ENCODE measurements around the gene SEL1L3. TPM values are rescaled to one million over a fixed set of nuclear protein-coding genes. Genes with fewer than 3 reads are reported as not detected.

SEL1L3 gene
- total and polyA plus RNA-seq, 7 donors, result 3.5 to 65.6 (median 8.1) TPM

DNA sequence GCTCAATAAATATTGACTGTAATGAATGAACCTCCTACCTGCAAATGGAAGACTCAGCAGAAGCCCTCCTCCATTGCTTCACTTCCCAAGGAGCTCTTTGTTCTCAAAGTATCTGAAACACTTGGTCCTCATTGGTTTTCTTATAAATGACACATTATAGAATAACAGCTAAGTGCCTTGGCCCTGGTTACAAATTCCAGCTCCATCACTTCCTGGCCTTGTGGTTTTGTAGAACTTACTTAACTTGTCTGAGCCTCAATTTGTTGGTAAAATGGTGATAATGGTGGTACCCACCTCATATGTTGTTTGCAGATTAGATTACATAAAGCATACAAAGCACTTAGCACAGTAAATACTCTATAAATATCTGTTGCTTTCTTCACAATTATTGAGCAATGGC, 26.0 kb upstream of the SEL1L3 start:
- DNase-seq, result no peak
- Histone ChIP-seq H3K4me1 (peaks cover 0 to 4% (median 0%) of the 10 kb centered on the region in 4 donors), H3K36me3 (no peaks in the 10 kb centered on the region), H3K27me3 (no peaks in the 10 kb centered on the region), H3K9me3 (no peaks in the 10 kb centered on the region), H3K4me3 (no peak overlapping the region), H3K27ac (no peak overlapping the region)
- intact Hi-C loops (cut with DNase I), result no loop called here
- TF ChIP-seq, protein P1, sequence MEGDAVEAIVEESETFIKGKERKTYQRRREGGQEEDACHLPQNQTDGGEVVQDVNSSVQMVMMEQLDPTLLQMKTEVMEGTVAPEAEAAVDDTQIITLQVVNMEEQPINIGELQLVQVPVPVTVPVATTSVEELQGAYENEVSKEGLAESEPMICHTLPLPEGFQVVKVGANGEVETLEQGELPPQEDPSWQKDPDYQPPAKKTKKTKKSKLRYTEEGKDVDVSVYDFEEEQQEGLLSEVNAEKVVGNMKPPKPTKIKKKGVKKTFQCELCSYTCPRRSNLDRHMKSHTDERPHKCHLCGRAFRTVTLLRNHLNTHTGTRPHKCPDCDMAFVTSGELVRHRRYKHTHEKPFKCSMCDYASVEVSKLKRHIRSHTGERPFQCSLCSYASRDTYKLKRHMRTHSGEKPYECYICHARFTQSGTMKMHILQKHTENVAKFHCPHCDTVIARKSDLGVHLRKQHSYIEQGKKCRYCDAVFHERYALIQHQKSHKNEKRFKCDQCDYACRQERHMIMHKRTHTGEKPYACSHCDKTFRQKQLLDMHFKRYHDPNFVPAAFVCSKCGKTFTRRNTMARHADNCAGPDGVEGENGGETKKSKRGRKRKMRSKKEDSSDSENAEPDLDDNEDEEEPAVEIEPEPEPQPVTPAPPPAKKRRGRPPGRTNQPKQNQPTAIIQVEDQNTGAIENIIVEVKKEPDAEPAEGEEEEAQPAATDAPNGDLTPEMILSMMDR (IDR thresholded peaks at IDR 0.05), result no peak
- TF ChIP-seq POLR2A (IDR thresholded peaks at IDR 0.05) (no peak), POLR2AphosphoS5 (IDR thresholded peaks at IDR 0.05) (no peak), EP300 (IDR thresholded peaks at IDR 0.05) (no peak)

DNA sequence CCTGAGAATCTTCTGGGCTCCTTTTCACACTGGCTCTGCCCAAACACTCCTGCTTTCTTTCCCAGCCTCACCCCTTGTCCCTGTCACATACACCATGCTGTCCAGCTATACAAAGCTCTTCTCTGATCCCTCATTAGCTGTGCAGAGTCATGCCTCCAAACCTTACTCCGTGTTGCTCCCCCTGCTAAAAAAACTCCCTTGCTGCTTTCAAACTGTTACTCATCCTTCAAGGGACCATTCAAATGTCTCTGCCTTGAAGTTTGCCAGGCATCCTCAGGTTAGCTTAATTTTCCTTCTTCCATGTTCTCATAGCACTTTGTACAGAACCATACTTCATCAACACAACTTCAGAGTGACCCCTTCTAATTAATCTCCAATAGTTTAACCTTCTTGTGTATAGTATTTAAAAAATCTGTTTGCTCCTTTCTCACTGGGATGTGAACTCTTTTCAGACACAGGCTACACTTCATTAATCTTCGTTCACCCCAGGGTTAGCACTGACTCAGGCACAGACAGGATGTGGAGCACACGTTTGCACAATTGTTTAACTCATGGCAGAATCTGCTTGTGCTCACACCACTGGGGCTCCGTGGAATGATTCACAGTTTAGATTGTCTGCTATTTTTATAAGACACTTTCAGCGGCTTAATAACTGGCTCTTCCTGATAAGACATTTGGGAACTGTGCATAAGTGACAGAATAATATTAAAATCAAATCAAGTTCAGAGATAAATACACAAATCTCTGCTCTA, 21.4 kb upstream of the SEL1L3 start:
- TF ChIP-seq EP300 (IDR thresholded peaks at IDR 0.05) (no peak), POLR2A (IDR thresholded peaks at IDR 0.05) (no peak), POLR2AphosphoS5 (IDR thresholded peaks at IDR 0.05) (no peak)
- TF ChIP-seq, protein P1 (IDR thresholded peaks at IDR 0.05), result no peak
- H3K36me3 ChIP-seq, result no peaks in the 10 kb centered on the region
- no peaks in the 10 kb centered on the region for H3K27me3 ChIP-seq
- H3K9me3 ChIP-seq, result no peaks in the 10 kb centered on the region
- intact Hi-C loops (cut with DNase I), result no loop called here
- DNase-seq, result no peak
- H3K4me3 ChIP-seq, result no peak overlapping the region
- 47 to 57% methylated on average over 5 of the region's 5 CpGs for WGBS, 2 donors
- no peak overlapping the region for H3K27ac ChIP-seq
- peaks cover 0 to 4% (median 0%) of the 10 kb centered on the region in 4 donors for H3K4me1 ChIP-seq

DNA sequence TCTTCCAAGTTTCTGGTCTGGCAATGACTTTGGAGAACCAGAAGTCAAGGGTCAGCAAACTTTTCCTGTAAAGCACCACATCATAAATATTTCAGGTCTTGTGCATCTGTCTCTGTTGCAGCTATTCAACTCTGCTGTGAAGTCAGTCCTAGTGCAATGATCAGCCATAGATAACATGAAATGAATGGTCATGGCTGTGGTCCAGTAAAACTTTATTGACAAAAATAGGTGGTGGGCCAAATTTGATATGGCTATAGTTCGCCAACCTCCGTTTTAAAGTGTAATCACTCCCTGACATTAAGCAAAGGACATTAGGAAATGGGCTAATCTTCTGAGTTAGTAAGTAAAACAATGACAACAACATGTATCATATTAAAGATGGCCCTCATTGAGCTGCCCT, 20.8 kb upstream of the SEL1L3 start:
- Histone ChIP-seq H3K4me1 (peaks cover 0 to 4% (median 0%) of the 10 kb centered on the region in 4 donors), H3K36me3 (no peaks in the 10 kb centered on the region), H3K4me3 (no peak overlapping the region), H3K9me3 (no peaks in the 10 kb centered on the region), H3K27ac (no peak overlapping the region), H3K27me3 (no peaks in the 10 kb centered on the region)
- WGBS, 2 donors, result 85 to 93% methylated on average over 2 of the region's 2 CpGs
- no peak for TF ChIP-seq EP300 (IDR thresholded peaks at IDR 0.05)
- TF ChIP-seq, protein P1 (IDR thresholded peaks at IDR 0.05), result no peak
- TF ChIP-seq POLR2A (IDR thresholded peaks at IDR 0.05), result no peak
- TF ChIP-seq POLR2AphosphoS5 (IDR thresholded peaks at IDR 0.05), result no peak
- intact Hi-C loops (cut with DNase I), result no loop called here
- DNase-seq, result no peak

DNA sequence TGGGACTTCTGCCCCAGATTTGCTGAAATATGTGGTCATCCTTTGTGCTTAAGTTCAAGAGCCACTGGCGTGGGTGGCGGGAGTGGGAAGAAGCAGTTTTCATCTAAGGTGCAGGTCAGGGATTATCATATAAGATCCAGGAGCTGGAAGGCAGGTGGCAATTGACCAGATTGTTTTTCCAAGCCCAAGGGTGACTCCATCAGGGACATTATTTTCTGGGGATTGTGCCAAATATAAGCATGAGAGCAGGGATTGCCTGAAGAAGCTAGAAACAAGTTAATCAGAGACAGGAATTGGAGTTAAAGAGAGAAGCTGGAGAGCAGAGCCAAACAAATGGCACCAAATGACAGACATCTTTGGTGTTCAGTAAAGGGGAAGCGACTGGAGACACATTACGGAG, 19.4 kb upstream of the SEL1L3 start:
- Histone ChIP-seq H3K4me3 (no peak overlapping the region), H3K9me3 (no peaks in the 10 kb centered on the region), H3K36me3 (no peaks in the 10 kb centered on the region), H3K27ac (no peak overlapping the region), H3K4me1 (peaks cover 0 to 4% (median 0%) of the 10 kb centered on the region in 4 donors), H3K27me3 (no peaks in the 10 kb centered on the region)
- DNase-seq, result no peak
- intact Hi-C loops (cut with DNase I), result no loop called here
- TF ChIP-seq POLR2A (IDR thresholded peaks at IDR 0.05) (no peak), EP300 (IDR thresholded peaks at IDR 0.05) (no peak), POLR2AphosphoS5 (IDR thresholded peaks at IDR 0.05) (no peak)
- TF ChIP-seq, protein P1 (IDR thresholded peaks at IDR 0.05), result no peak
- 84 to 95% methylated on average over 4 of the region's 4 CpGs for WGBS, 2 donors

DNA sequence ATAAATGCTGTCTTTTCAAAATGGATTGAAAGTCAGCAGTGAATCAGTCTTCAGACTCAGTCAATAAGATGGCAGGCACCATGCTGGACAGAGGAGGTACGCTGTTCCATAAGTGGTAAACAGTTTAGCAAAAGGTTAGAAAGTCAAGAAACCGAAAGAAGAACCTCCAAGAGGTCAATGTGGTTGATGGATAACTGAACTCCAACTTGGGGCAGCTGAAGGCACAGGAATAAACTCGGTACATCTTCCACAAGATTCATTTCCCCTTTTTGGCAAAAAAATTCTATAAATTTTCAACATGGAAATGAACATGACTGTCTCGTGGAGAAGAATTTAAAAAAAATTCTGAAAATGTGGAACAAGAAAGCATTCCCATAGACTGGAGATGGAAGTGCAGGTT, 18.4 kb upstream of the SEL1L3 start:
- H3K4me1 ChIP-seq, result peaks cover 0 to 4% (median 0%) of the 10 kb centered on the region in 4 donors
- TF ChIP-seq POLR2A (IDR thresholded peaks at IDR 0.05) (no peak), EP300 (IDR thresholded peaks at IDR 0.05) (no peak), POLR2AphosphoS5 (IDR thresholded peaks at IDR 0.05) (no peak)
- TF ChIP-seq, protein P1 (IDR thresholded peaks at IDR 0.05), result no peak
- no peaks in the 10 kb centered on the region for H3K36me3 ChIP-seq
- WGBS, 2 donors, result 81 to 91% methylated on average over 4 of the region's 4 CpGs
- no peak for DNase-seq
- H3K9me3 ChIP-seq, result no peaks in the 10 kb centered on the region
- intact Hi-C loops (cut with DNase I), result no loop called here
- H3K4me3 ChIP-seq, result no peak overlapping the region
- no peaks in the 10 kb centered on the region for H3K27me3 ChIP-seq
- no peak overlapping the region for H3K27ac ChIP-seq

All from sigmoid colon (tissue), 7 donors.